GM12892 (cell line): Measurements from ENCODE around the gene GJA4. TPM values are rescaled to one million over a fixed set of nuclear protein-coding genes. Genes with fewer than 3 reads are reported as not detected.

Experiments used
- DNase-seq: peaks from one replicate; pipeline ENCODE4 v3.0.0; 2011; ENCODE audit not compliant: insufficient read length
- FAIRE-seq: peaks from 2 replicates; lab custom pipeline; 2011; peaks lifted over from hg19 to GRCh38; lab: Jason Lieb, UNC
- POLR2A ChIP-seq: IDR thresholded peaks from 2 replicates; pipeline ENCODE4 v1.6.1; 2011; ENCODE audit warnings: low read depth, low read length, control low read depth
- POLR2AphosphoS5 ChIP-seq: IDR thresholded peaks from 2 replicates; pipeline ENCODE4 v1.6.1; 2011; ENCODE audit warnings: low read depth, low read length, control low read depth
- TAF1 ChIP-seq: IDR thresholded peaks from 2 replicates; pipeline ENCODE4 v1.6.1; 2011; ENCODE audit warnings: low read depth, mild to moderate bottlenecking, control low read depth, low read length, borderline replicate concordance
- polyA plus RNA-seq: library from polyadenylated mRNA; unstranded; fragments of >200 nt; gene quantifications from one replicate; pipeline ENCODE4 v1.2.1, GENCODE V29; 2012; ENCODE audit warnings: missing spikeins, inconsistent platforms; ENCODE audit not compliant: missing spikeins

GJA4 gene
- polyA plus RNA-seq = not detected

GRCh38 chr1:34792868-34793727 lies at the start of gene GJA4:
Gene GJA4 (plus strand): TSS chr1:34792999. CDS start chr1:34794214, 1,215 bp downstream.
- FAIRE-seq (no peak), DNase-seq (no peak)
- TF ChIP-seq POLR2A (no peak), POLR2AphosphoS5 (no peak), TAF1 (no peak)

- DNase-seq (no peak), FAIRE-seq (no peak)
- TF ChIP-seq POLR2AphosphoS5 (no peak), TAF1 (no peak), POLR2A (no peak)
These were observed 49.0 kb upstream of the GJA4 start for GRCh38 chr1:34743775-34744174.

GRCh38 chr1:34744851-34745250 lies 47.9 kb upstream of the GJA4 start:
- FAIRE-seq (no peak), DNase-seq (no peak)
- TF ChIP-seq TAF1 = no peak
- no peak for TF ChIP-seq POLR2AphosphoS5
- TF ChIP-seq POLR2A = no peak

GRCh38 chr1:34745666-34746065 lies 47.1 kb upstream of the GJA4 start:
- DNase-seq = no peak
- no peak for TF ChIP-seq POLR2A
- no peak for TF ChIP-seq TAF1
- no peak for TF ChIP-seq POLR2AphosphoS5
- FAIRE-seq = no peak

GRCh38 chr1:34746101-34746500 lies 46.7 kb upstream of the GJA4 start:
- DNase-seq (no peak), FAIRE-seq (no peak)
- TF ChIP-seq POLR2A (no peak), TAF1 (no peak), POLR2AphosphoS5 (no peak)

GRCh38 chr1:34746785-34747637 lies 45.8 kb upstream of the GJA4 start:
- DNase-seq = no peak
- no peak for FAIRE-seq
- TF ChIP-seq POLR2A = no peak

GRCh38 chr1:34747638-34747941 lies 45.2 kb upstream of the GJA4 start:
- FAIRE-seq = no peak
- DNase-seq = no peak
- TF ChIP-seq POLR2AphosphoS5 (no peak), TAF1 (no peak), POLR2A (no peak)

GRCh38 chr1:34749992-34750391 lies 42.8 kb upstream of the GJA4 start:
- no peak for FAIRE-seq

GRCh38 chr1:34750610-34751009 lies 42.2 kb upstream of the GJA4 start:
- no peak for FAIRE-seq
- TF ChIP-seq POLR2A = no peak
- no peak for TF ChIP-seq POLR2AphosphoS5
- TF ChIP-seq TAF1 = no peak
- no peak for DNase-seq

More at GRCh38 chr1:34749992-34750391, 42.8 kb upstream of the GJA4 start:
- no peak for TF ChIP-seq TAF1
- TF ChIP-seq POLR2A = no peak
- TF ChIP-seq POLR2AphosphoS5 = no peak
- no peak for DNase-seq

- TF ChIP-seq POLR2A = no peak
- TF ChIP-seq TAF1 = no peak
- no peak for TF ChIP-seq POLR2AphosphoS5
- no peak for FAIRE-seq
- DNase-seq = no peak
These were observed 39.6 kb upstream of the GJA4 start for GRCh38 chr1:34753163-34753562.

GRCh38 chr1:34754964-34755637 lies 37.7 kb upstream of the GJA4 start, which contains the start of gene GJB5:
Gene GJB5 (plus strand): TSS chr1:34755047. CDS start chr1:34757331, 2,284 bp downstream.
- FAIRE-seq (no peak), DNase-seq (no peak)
- TF ChIP-seq POLR2AphosphoS5 (no peak), TAF1 (no peak), POLR2A (no peak)

- DNase-seq (no peak), FAIRE-seq (no peak)
- no peak for TF ChIP-seq TAF1
- no peak for TF ChIP-seq POLR2AphosphoS5
- TF ChIP-seq POLR2A = no peak
These were observed 36.8 kb upstream of the GJA4 start for GRCh38 chr1:34755961-34756360.
